Activated naive CD4-positive, alpha-beta T cell treated with anti-CD3 and anti-CD28 coated beads for 36 hours (primary cell): Measurements from ENCODE around the gene GRIK3. TPM values are rescaled to one million over a fixed set of nuclear protein-coding genes. Genes with fewer than 3 reads are reported as not detected.
"Not testable (repeated sequence)": the region's sequence is repeated elsewhere in the genome, so short reads cannot be mapped to it uniquely, and the experiment has no call there.

ENCODE experiments used
- CTCF ChIA-PET: fragments of 350-600 bp; sonication (Branson Sonifier 250); formaldehyde crosslinking; loops from one replicate; lab custom pipeline; 2021; ENCODE audit warnings: antibody characterized with exemption; lab: Charles Lee
- DNase-seq: peaks from one replicate; pipeline ENCODE4 v3.0.0-alpha.2; 2020
- H3K27ac Mint-ChIP-seq: one replicate; pipeline ENCODE4 v1.8.0; 2021; ENCODE audit warnings: mild to moderate bottlenecking, mixed read lengths
- H3K27me3 Mint-ChIP-seq: one replicate; pipeline ENCODE4 v1.8.0; 2021; ENCODE audit warnings: low read depth, mixed read lengths
- H3K36me3 Mint-ChIP-seq: one replicate; pipeline ENCODE4 v1.8.0; 2021; ENCODE audit warnings: low read depth, mixed read lengths
- H3K4me1 Mint-ChIP-seq: one replicate; pipeline ENCODE4 v1.8.0; 2021; ENCODE audit warnings: low read depth, mixed read lengths
- H3K4me3 Mint-ChIP-seq: one replicate; pipeline ENCODE4 v1.8.0; 2021; ENCODE audit warnings: mild to moderate bottlenecking, moderate library complexity, mixed read lengths
- H3K9me3 Mint-ChIP-seq: one replicate; pipeline ENCODE4 v1.8.0; 2021; ENCODE audit warnings: mixed read lengths
- intact Hi-C: fragments of 100-400 bp; cut with micrococcal nuclease; formaldehyde crosslinking; loops from one replicate; pipeline ENCODE4 v1.15.1; 2023
- total RNA-seq, 2 experiments: library from RNA; stranded (reverse); gene quantifications; one replicate each; pipeline ENCODE4 v1.2.3, GENCODE V29; 2021

GRIK3 gene
- total RNA-seq, 2 experiments from 2014 or later = not detected

- CTCF ChIA-PET = no interaction called here
- DNase-seq = no peak
- H3K36me3 Mint-ChIP-seq = no peaks in the 10 kb centered on the region
- H3K9me3 Mint-ChIP-seq = peaks cover 1% of the 10 kb centered on the region
- H3K27me3 Mint-ChIP-seq = peaks cover 8% of the 10 kb centered on the region
- intact Hi-C loops = no loop called here
- no peak overlapping the region for H3K27ac Mint-ChIP-seq
- H3K4me3 Mint-ChIP-seq = no peak overlapping the region
- no peaks in the 10 kb centered on the region for H3K4me1 Mint-ChIP-seq
Measured at GRCh38 chr1:36900128-36900527, 134.2 kb downstream of the GRIK3 start.

- H3K4me1 Mint-ChIP-seq, H3K4me3 Mint-ChIP-seq, H3K27ac Mint-ChIP-seq, H3K9me3 Mint-ChIP-seq, CTCF ChIA-PET, intact Hi-C loops, H3K36me3 Mint-ChIP-seq, DNase-seq: not testable (repeated sequence)
- peaks cover 11% of the 10 kb centered on the region for H3K27me3 Mint-ChIP-seq
Measured at GRCh38 chr1:36897813-36898212, 136.5 kb downstream of the GRIK3 start.

- H3K4me1 Mint-ChIP-seq = no peaks in the 10 kb centered on the region
- H3K27me3 Mint-ChIP-seq = peaks cover 13% of the 10 kb centered on the region
- intact Hi-C loops = no loop called here
- H3K9me3 Mint-ChIP-seq = peaks cover 1% of the 10 kb centered on the region
- DNase-seq = no peak
- CTCF ChIA-PET = no interaction called here
- no peak overlapping the region for H3K27ac Mint-ChIP-seq
- H3K36me3 Mint-ChIP-seq = no peaks in the 10 kb centered on the region
- H3K4me3 Mint-ChIP-seq = no peak overlapping the region
Measured at GRCh38 chr1:36894824-36895223, 139.5 kb downstream of the GRIK3 start.

- Mint-ChIP-seq H3K4me1 (no peaks in the 10 kb centered on the region), H3K9me3 (no peaks in the 10 kb centered on the region), H3K36me3 (no peaks in the 10 kb centered on the region), H3K27me3 (peaks cover 8% of the 10 kb centered on the region), H3K4me3 (no peak overlapping the region), H3K27ac (no peak overlapping the region)
- CTCF ChIA-PET = no interaction called here
- intact Hi-C loops = no loop called here
- no peak for DNase-seq
Measured at GRCh38 chr1:36890776-36891175, 143.5 kb downstream of the GRIK3 start.

GRCh38 chr1:36889478-36890226 lies 144.7 kb downstream of the GRIK3 start:
- Mint-ChIP-seq H3K27me3 (peaks cover 8% of the 10 kb centered on the region), H3K4me1 (no peaks in the 10 kb centered on the region), H3K27ac (no peak overlapping the region), H3K4me3 (no peak overlapping the region), H3K9me3 (no peaks in the 10 kb centered on the region), H3K36me3 (no peaks in the 10 kb centered on the region)
- DNase-seq = no peak
- intact Hi-C loops = no loop called here
- CTCF ChIA-PET = no interaction called here

GRCh38 chr1:36888811-36889477 lies 145.4 kb downstream of the GRIK3 start:
- no peaks in the 10 kb centered on the region for H3K9me3 Mint-ChIP-seq
- intact Hi-C loops = no loop called here
- no peak for DNase-seq
- H3K27ac Mint-ChIP-seq = no peak overlapping the region
- no peaks in the 10 kb centered on the region for H3K4me1 Mint-ChIP-seq
- H3K4me3 Mint-ChIP-seq = no peak overlapping the region
- no peaks in the 10 kb centered on the region for H3K36me3 Mint-ChIP-seq
- H3K27me3 Mint-ChIP-seq = peaks cover 8% of the 10 kb centered on the region
- CTCF ChIA-PET = no interaction called here

- intact Hi-C loops = no loop called here
- no peak overlapping the region for H3K4me3 Mint-ChIP-seq
- H3K9me3 Mint-ChIP-seq = no peaks in the 10 kb centered on the region
- CTCF ChIA-PET = no interaction called here
- peaks cover 4% of the 10 kb centered on the region for H3K27me3 Mint-ChIP-seq
- no peaks in the 10 kb centered on the region for H3K36me3 Mint-ChIP-seq
- no peaks in the 10 kb centered on the region for H3K4me1 Mint-ChIP-seq
- no peak for DNase-seq
- no peak overlapping the region for H3K27ac Mint-ChIP-seq
Measured at GRCh38 chr1:36885540-36886357, 148.6 kb downstream of the GRIK3 start.

- H3K9me3 Mint-ChIP-seq = no peaks in the 10 kb centered on the region
- no peaks in the 10 kb centered on the region for H3K4me1 Mint-ChIP-seq
- no peak overlapping the region for H3K4me3 Mint-ChIP-seq
- peaks cover 4% of the 10 kb centered on the region for H3K27me3 Mint-ChIP-seq
- CTCF ChIA-PET = no interaction called here
- no peak for DNase-seq
- intact Hi-C loops = no loop called here
- H3K36me3 Mint-ChIP-seq = no peaks in the 10 kb centered on the region
- H3K27ac Mint-ChIP-seq = no peak overlapping the region
Measured at GRCh38 chr1:36884801-36885200, 149.5 kb downstream of the GRIK3 start.

- Mint-ChIP-seq H3K4me3 (no peak overlapping the region), H3K27me3 (peaks cover 4% of the 10 kb centered on the region), H3K27ac (no peak overlapping the region), H3K9me3 (no peaks in the 10 kb centered on the region), H3K4me1 (no peaks in the 10 kb centered on the region), H3K36me3 (no peaks in the 10 kb centered on the region)
- DNase-seq = no peak
- intact Hi-C loops = no loop called here
- CTCF ChIA-PET = no interaction called here
Measured at GRCh38 chr1:36884029-36884701, 150.2 kb downstream of the GRIK3 start.

GRCh38 chr1:36883315-36883949 lies 150.9 kb downstream of the GRIK3 start:
- intact Hi-C loops = no loop called here
- H3K4me1 Mint-ChIP-seq = no peaks in the 10 kb centered on the region
- no peak overlapping the region for H3K27ac Mint-ChIP-seq
- CTCF ChIA-PET = no interaction called here
- H3K36me3 Mint-ChIP-seq = no peaks in the 10 kb centered on the region
- no peak overlapping the region for H3K4me3 Mint-ChIP-seq
- no peaks in the 10 kb centered on the region for H3K27me3 Mint-ChIP-seq
- DNase-seq = no peak
- no peaks in the 10 kb centered on the region for H3K9me3 Mint-ChIP-seq

- Mint-ChIP-seq H3K4me3 (no peak overlapping the region), H3K4me1 (no peaks in the 10 kb centered on the region), H3K36me3 (no peaks in the 10 kb centered on the region), H3K27me3 (no peaks in the 10 kb centered on the region), H3K9me3 (no peaks in the 10 kb centered on the region), H3K27ac (no peak overlapping the region)
- intact Hi-C loops = no loop called here
- no peak for DNase-seq
- CTCF ChIA-PET = no interaction called here
Measured at GRCh38 chr1:36882536-36883285, 151.6 kb downstream of the GRIK3 start.
